ENCODE measurements around the gene CCDC66.

The CCDC66 gene

DNA sequence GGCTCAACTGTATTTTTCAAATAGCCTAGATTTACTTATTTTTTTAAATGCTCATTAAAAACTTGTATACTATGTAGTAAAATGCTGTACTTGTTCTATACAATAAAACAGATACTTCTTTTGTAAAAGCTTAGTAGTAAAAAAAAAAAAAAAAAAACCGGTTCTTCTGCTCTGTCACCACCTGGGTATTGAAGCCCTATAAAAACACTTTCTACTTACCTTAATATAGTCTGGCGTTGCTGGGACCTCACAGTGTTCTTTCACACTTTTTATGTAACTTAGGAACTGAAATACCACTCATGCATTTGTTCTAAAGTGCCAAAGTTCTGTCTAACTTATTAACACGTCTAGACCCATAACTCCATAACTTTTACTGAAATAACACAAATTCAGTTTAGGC is 64.7 kb downstream of the CCDC66 start:
- DNase-seq (ENCODE audit: low read depth, low spot score): no peak

DNA sequence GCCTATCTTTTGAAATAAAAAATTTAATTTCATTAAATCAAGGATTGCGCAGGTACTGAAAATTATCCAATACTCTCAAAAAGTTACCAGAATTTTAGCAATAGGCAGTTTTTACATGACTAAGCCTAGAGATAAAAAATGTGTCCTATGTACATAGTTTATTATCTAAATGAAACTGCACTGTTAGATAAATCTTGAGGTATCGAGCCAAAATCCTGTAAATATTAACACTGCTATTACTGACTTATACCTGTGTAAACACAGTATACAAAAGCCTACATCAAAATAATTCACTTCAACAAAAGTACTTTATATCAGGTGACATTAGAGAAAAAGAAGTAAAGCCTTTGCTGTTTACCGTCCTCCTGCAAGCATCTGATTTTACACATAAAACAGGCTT is 65.4 kb downstream of the CCDC66 start:
- no peak for DNase-seq (ENCODE audit: low read depth, low spot score)

GRCh38 chr3:56624725-56625124 is 67.8 kb downstream of the CCDC66 start:
- DNase-seq (ENCODE audit: low read depth, low spot score): no peak

GRCh38 chr3:56629047-56629446 is 72.1 kb downstream of the CCDC66 start:
- no peak for DNase-seq (ENCODE audit: low read depth, low spot score)

DNA sequence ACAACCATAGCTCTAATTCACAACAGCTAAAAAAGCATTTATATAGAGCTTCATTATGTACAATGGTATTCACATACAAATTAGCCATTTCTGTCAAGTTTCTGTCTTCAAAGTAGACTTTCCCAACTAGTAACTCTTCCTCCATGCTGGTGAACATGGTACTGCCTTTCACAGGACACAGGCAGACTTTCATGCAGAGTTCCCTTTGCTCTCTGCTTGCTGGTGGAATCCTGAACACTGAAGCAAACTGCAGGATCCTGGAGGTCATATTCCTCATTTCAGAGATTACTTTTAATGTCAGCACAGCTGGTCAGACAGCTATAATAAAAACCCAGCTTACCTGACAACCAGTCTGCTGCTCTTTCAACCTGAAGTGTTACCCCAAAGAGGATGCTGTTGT is 72.5 kb downstream of the CCDC66 start:
- DNase-seq (ENCODE audit: low read depth, low spot score): no peak

- no peak for DNase-seq (ENCODE audit: low read depth, low spot score)
Measured at GRCh38 chr3:56630966-56631365, 74.0 kb downstream of the CCDC66 start.

DNA sequence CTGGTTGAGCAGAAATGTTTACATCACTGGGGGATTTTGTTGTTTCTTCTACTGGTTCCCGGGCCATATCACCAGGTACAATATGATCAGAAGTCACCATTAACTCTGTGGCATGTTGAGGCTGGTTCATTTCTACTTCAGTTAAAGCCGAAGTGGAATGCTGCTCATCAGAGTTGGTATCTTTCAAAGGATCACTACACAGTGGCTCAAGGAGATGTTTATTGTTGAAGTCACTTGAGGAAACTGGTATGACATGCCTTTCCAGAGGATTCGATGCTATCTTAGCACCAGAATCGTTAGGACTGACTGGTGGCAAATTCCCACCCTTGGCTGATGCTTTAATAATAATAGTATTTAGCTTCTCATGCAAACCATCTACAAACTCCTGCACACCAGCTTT is 76.2 kb downstream of the CCDC66 start:
- DNase-seq (ENCODE audit: low read depth, low spot score): no peak

GRCh38 chr3:56633602-56634535 is 76.9 kb downstream of the CCDC66 start:
- DNase-seq (ENCODE audit: low read depth, low spot score): no peak

DNA sequence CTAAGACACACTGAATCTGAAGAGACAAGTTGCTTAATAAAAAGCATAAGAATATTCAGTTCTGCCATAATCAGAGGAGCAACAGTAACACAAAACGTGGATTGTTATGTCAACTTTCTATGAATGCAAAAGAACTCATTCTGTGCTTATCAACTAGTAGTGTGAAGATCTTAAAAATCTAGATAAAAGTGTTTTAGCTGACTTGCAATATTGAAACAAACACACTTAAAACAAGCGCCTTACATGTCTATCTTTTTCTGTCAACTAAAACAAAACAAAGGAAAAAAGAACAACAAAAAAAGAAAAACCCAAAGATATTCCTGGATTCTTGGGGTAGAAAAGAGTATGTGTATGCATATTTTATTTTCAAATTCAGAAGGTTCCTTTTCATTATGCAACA is 88.4 kb downstream of the CCDC66 start:
- no peak for DNase-seq (ENCODE audit: low read depth, low spot score)

- DNase-seq (ENCODE audit: low read depth, low spot score): no peak
Measured at GRCh38 chr3:56654460-56654859, 97.5 kb downstream of the CCDC66 start.

DNA sequence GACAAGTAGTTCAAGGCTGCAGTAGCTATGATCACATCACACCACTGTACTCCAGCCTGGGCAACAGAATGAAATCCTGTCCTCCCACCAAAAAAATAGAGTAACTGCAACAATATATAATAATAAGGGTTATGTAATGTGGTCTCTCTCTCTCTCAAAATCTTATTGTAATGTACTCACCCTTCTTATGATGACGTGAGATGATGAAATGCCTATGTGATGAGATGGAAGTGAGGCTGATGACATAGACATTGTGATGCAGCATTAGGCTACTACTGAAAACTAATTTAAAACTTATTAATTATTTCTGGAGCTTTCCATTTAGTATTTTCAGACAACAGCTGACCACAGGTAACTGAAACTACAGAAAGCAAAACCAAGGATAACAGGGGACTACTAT is 98.7 kb downstream of the CCDC66 start:
- no peak for DNase-seq (ENCODE audit: low read depth, low spot score)

DNA sequence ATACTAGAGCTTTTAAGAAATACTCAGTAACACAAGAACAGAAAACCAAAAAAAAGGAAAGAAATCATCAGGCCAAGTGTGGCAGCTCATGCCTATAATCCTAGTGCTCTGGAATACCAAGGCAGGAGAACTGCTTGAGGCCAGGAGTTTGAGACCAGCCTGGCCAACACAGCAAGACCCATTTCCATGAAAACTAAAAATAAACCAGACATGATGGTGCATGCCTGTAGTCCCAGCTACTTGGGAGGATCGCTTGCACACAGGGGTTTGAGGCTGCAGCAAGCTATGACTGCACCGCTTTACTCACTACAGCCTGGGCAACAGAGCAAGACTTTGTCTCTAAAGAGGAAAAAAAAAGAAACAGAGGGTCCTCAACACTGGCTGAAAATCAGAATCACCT is 107.8 kb downstream of the CCDC66 start:
- DNase-seq (ENCODE audit: low read depth, low spot score): no peak

- DNase-seq (ENCODE audit: low read depth, low spot score): no peak
Measured at GRCh38 chr3:56667973-56668579, 111.1 kb downstream of the CCDC66 start.

Data from activated naive CD8-positive, alpha-beta T cell treated with anti-CD3 and anti-CD28 coated beads, Interleukin-2, amount 50 U/mL, for 16 hours (primary cell).